MCF 10A (cell line): ENCODE data around the gene VWA3A. TPM values are rescaled to one million over a fixed set of nuclear protein-coding genes. Genes with fewer than 3 reads are reported as not detected.
A peak's percentile ranks its signal among the peaks of the same experiment; 100 is the strongest.

Experiments used
- BruUV-seq: library from RNA; stranded (reverse); fragments of 400-500 nt; replicated peaks from 2 replicates; lab custom pipeline; 2021; lab: Mats Ljungman, UMichigan
- CTCF ChIA-PET: fragments of 300-600 bp; sonication (Branson Sonifier 250); formaldehyde crosslinking; extraction: SDS; loops from one replicate; lab custom pipeline; 2021; ENCODE audit warnings: antibody characterized with exemption, inconsistent platforms; lab: Yijun Ruan, JAX
- POLR2A ChIA-PET: fragments of 300-600, 350-650 bp; sonication (Branson Sonifier 250); formaldehyde crosslinking; extraction: SDS; loops from one replicate; lab custom pipeline; 2020; ENCODE audit warnings: antibody characterized with exemption, inconsistent platforms; lab: Yijun Ruan, JAX
- DNase-seq: peaks from one replicate; pipeline ENCODE4 v3.0.0-alpha.2; 2018; ENCODE audit not compliant: unreplicated experiment
- H3K27ac Mint-ChIP-seq: one replicate; pipeline ENCODE4 v1.8.0; 2022; ENCODE audit warnings: mild to moderate bottlenecking, low read depth, mixed read lengths; ENCODE audit not compliant: unreplicated experiment
- H3K27me3 Mint-ChIP-seq: one replicate; pipeline ENCODE4 v1.8.0; 2022; ENCODE audit warnings: mixed read lengths; ENCODE audit not compliant: insufficient read depth, unreplicated experiment
- H3K36me3 Mint-ChIP-seq: one replicate; pipeline ENCODE4 v1.8.0; 2022; ENCODE audit warnings: mild to moderate bottlenecking, moderate library complexity, mixed read lengths; ENCODE audit not compliant: insufficient read depth, unreplicated experiment
- H3K4me1 Mint-ChIP-seq: one replicate; pipeline ENCODE4 v1.8.0; 2022; ENCODE audit warnings: mixed read lengths; ENCODE audit not compliant: insufficient read depth, unreplicated experiment
- H3K4me3 Mint-ChIP-seq: one replicate; pipeline ENCODE4 v1.8.0; 2022; ENCODE audit warnings: mild to moderate bottlenecking, moderate library complexity, mixed read lengths; ENCODE audit not compliant: unreplicated experiment
- H3K9me3 Mint-ChIP-seq: one replicate; pipeline ENCODE4 v1.8.0; 2022; ENCODE audit warnings: mixed read lengths; ENCODE audit not compliant: unreplicated experiment
- intact Hi-C: fragments of 100-400 bp; cut with micrococcal nuclease; formaldehyde crosslinking; loops from 2 replicates; pipeline ENCODE4 v1.14.1; 2022
- total RNA-seq: library from RNA; stranded (reverse); gene quantifications from 2 replicates; pipeline ENCODE4 v1.2.3, GENCODE V29; 2022
- TF ChIP-seq, protein P1 (sequence below): fragments of 200-600 bp; IDR thresholded peaks from one replicate; pipeline ENCODE4 v1.8.0; 2022; ENCODE audit warnings: antibody characterized with exemption, mild to moderate bottlenecking; ENCODE audit not compliant: unreplicated experiment

Gene VWA3A
- total RNA-seq, 1 experiment from 2014 or later: not detected

DNA sequence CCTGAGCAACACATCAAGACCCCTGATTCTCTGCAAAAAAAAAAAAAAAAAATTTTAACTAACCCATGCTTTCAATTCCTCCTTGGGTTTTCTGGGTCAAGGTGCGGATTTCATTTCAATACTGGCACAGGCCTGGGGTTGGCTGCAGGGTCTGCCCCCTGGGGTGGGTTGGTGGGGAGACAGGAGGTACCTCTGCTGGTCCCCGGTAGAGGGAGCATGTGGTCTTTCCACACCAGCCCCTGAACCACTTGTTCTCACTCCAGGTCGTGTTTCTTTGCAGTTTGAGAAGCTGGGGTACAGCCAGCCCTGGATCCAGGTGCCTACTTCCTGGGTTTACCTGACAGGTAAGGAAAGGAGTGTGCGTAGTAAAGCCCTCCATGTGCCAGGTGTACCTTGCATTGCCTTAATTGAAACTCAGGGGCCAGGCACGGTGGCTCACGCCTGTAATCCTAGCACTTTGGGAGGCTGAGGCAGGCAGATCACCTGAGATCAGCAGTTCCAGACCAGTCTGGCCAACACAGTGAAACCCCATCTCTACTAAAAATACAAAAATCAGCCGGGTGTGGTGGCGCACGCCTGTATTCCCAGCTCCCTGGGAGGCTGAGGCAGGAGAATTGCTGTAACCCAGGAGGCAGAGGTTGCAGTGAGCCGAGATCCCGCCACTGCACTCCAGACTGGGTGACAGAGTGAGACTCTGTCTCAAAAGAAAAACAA, 91.7 kb downstream of the VWA3A start:
- Mint-ChIP-seq H3K4me3 (no peak overlapping the region), H3K9me3 (no peaks in the 10 kb centered on the region), H3K36me3 (no peaks in the 10 kb centered on the region), H3K27me3 (peaks cover 19% of the 10 kb centered on the region), H3K27ac (no peak overlapping the region), H3K4me1 (peaks cover 10% of the 10 kb centered on the region)
- POLR2A ChIA-PET: interaction anchor here (0.9 kb wide), 1 partner anchor 49 kb away, joined by 4 read pairs; no protein-coding TSS in a partner anchor
- DNase-seq: no peak
- intact Hi-C loops: no loop called here
- CTCF ChIA-PET: interaction anchor here (0.7 to 1.2 kb wide), 3 partner anchors 117 to 208 kb away, joined by 3 to 5 read pairs (median 3); no protein-coding TSS in a partner anchor
- BruUV-seq: no TSS peak
- TF ChIP-seq, protein P1, sequence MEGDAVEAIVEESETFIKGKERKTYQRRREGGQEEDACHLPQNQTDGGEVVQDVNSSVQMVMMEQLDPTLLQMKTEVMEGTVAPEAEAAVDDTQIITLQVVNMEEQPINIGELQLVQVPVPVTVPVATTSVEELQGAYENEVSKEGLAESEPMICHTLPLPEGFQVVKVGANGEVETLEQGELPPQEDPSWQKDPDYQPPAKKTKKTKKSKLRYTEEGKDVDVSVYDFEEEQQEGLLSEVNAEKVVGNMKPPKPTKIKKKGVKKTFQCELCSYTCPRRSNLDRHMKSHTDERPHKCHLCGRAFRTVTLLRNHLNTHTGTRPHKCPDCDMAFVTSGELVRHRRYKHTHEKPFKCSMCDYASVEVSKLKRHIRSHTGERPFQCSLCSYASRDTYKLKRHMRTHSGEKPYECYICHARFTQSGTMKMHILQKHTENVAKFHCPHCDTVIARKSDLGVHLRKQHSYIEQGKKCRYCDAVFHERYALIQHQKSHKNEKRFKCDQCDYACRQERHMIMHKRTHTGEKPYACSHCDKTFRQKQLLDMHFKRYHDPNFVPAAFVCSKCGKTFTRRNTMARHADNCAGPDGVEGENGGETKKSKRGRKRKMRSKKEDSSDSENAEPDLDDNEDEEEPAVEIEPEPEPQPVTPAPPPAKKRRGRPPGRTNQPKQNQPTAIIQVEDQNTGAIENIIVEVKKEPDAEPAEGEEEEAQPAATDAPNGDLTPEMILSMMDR: peak; percentile 17

DNA sequence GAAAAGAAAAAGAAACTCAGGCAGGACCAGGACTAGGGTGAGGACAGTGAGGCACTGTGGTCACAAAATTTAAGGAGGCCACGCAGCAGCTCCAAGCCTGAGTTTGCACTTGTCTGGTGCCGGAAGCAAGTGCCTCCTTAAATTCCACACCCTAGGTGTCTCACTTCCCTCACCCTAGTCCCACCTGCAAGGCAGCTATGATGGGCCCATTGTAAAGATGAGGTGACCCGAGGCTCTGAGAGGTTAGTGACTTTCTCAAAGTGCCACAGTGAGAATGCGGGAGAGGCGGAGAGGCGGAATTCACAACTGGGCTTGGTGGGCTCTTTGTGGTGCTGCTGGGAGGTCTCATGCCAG, 92.3 kb downstream of the VWA3A start:
- Mint-ChIP-seq H3K36me3 (no peaks in the 10 kb centered on the region), H3K4me1 (peaks cover 10% of the 10 kb centered on the region), H3K27me3 (peaks cover 14% of the 10 kb centered on the region), H3K9me3 (no peaks in the 10 kb centered on the region), H3K4me3 (no peak overlapping the region), H3K27ac (no peak overlapping the region)
- TF ChIP-seq, protein P1: no peak
- ChIA-PET POLR2A (interaction anchor here (0.9 kb wide), 1 partner anchor 48 kb away, joined by 4 read pairs; no protein-coding TSS in a partner anchor), CTCF (interaction anchor here (0.6 to 1.2 kb wide), 2 partner anchors 16 to 184 kb away, joined by 3 read pairs; no protein-coding TSS in a partner anchor)
- BruUV-seq: no TSS peak
- no peak for DNase-seq
- intact Hi-C loops: no loop called here

DNA sequence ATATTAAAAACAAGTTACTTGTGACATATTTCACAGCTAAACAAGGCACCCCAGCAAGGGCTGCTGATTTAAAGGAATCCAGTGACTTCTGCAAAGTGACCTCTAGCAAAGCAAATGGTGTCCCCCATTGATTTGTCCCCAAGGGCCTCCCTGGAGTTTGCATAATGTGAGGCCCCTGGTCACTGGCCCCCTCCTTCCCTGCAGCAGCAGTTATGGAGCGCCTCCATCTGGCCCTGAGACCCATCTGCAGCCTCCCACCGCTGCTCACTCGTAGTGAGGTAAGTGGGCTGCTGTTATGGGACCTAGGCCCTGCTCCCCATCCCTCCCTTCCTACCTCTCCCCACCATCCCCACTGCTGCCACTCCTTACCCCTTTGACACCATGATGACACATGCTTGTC, 94.2 kb downstream of the VWA3A start:
- Mint-ChIP-seq H3K9me3 (no peaks in the 10 kb centered on the region), H3K36me3 (peaks cover 6% of the 10 kb centered on the region), H3K4me3 (no peak overlapping the region), H3K27me3 (no peaks in the 10 kb centered on the region), H3K27ac (no peak overlapping the region), H3K4me1 (peaks cover 11% of the 10 kb centered on the region)
- intact Hi-C loops: no loop called here
- no peak for DNase-seq
- ChIA-PET CTCF (interaction anchor here (0.5 to 3.1 kb wide), 7 partner anchors 14 to 385 kb away, joined by 3 to 20 read pairs (median 3); no protein-coding TSS in a partner anchor), POLR2A (interaction anchor here (1.6 kb wide), 1 partner anchor 87 kb away, joined by 3 read pairs; no protein-coding TSS in a partner anchor)
- TF ChIP-seq, protein P1: no peak
- BruUV-seq: no TSS peak

DNA sequence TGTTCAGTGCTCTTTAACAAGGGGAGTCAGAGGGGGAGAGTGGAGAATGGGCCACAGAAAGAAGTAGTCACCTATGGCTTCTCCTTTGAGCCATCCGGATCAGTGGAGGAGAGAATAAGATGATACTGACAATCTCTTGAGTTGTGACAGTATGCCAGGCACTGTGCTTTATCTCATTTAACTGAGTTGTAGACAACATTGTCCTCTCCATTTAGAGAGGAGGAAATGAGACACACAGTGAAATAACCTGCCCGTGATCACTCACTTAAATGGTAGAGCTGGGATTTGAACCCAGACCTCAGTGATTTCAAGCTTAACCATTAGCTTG, 95.9 kb downstream of the VWA3A start:
- Mint-ChIP-seq H3K4me1 (peaks cover 23% of the 10 kb centered on the region), H3K27ac (peak overlapping the region; percentile 35), H3K36me3 (peaks cover 6% of the 10 kb centered on the region), H3K9me3 (no peaks in the 10 kb centered on the region), H3K27me3 (no peaks in the 10 kb centered on the region), H3K4me3 (no peak overlapping the region)
- intact Hi-C loops: loop anchor here (1.0 to 2.0 kb wide), 3 partner anchors 89 to 187 kb away; partner anchors contain the start of gene PDZD9
- no TSS peak for BruUV-seq
- TF ChIP-seq, protein P1: no peak
- DNase-seq: no peak
- POLR2A ChIA-PET: interaction anchor here (0.5 to 5.7 kb wide), 15 partner anchors 8 to 1205 kb away, joined by 3 to 82 read pairs (median 8); partner anchors contain the start of genes EEF2K, MOSMO, POLR3E and UQCRC2
- CTCF ChIA-PET: interaction anchor here (0.5 to 8.7 kb wide), 55 partner anchors 9 to 1446 kb away, joined by 3 to 64 read pairs (median 5); partner anchors contain the start of genes MOSMO, PDZD9, POLR3E and UQCRC2
